Stomach (tissue), 9 donors: ENCODE data around the gene BMPR1B. TPM values are rescaled to one million over a fixed set of nuclear protein-coding genes. Genes with fewer than 3 reads are reported as not detected.
"Not testable (repeated sequence)": the region's sequence is repeated elsewhere in the genome, so short reads cannot be mapped to it uniquely, and the experiment has no call there.

Experiments
- DNase-seq, 2 donors: peaks; one replicate each; pipeline versions ENCODE4 v3.0.0 to v3.0.0-alpha.2; 2013 to 2019
- H3K27ac ChIP-seq, 5 donors: fragments of 200-600 bp in 4 of 5; sonication (generic) in 4 of 5; one replicate each; pipeline ENCODE4 v1.5.1; 2013 to 2019; ENCODE audit warnings: mild to moderate bottlenecking in 1 of 5, moderate library complexity in 1 of 5
- H3K27me3 ChIP-seq, 3 donors: fragments of 200-600 bp; sonication (generic); one replicate each; pipeline ENCODE4 v1.5.1; 2017 to 2019; ENCODE audit warnings: mixed run types in 1 of 3
- H3K36me3 ChIP-seq, 4 donors: fragments of 200-600 bp; sonication (generic); 1 replicate in 3 of 4; 2 replicates in 1 of 4; pipeline ENCODE4 v1.5.1; 2016 to 2019
- H3K4me1 ChIP-seq, 4 donors: fragments of 200-600 bp; sonication (generic); one replicate each; pipeline ENCODE4 v1.5.1; 2016 to 2019
- H3K4me3 ChIP-seq, 4 donors: fragments of 200-600 bp; sonication (generic) in 3 of 4; one replicate each; pipeline ENCODE4 v1.5.1; 2016 to 2019; ENCODE audit warnings: mild to moderate bottlenecking in 1 of 4
- H3K9me3 ChIP-seq, 4 donors: fragments of 200-600 bp; sonication (generic); one replicate each; pipeline ENCODE4 v1.5.1; 2016 to 2019
- EP300 ChIP-seq: sonication (generic); formaldehyde crosslinking; IDR thresholded peaks from one replicate; pipeline ENCODE4 v1.6.1; 2017; ENCODE audit warnings: antibody characterized with exemption
- POLR2A ChIP-seq, 4 donors: fragments of 450-650 bp; IDR thresholded peaks; one replicate each; pipeline ENCODE4 v1.6.1; 2016; ENCODE audit warnings: antibody characterized with exemption in 4 of 4, control low read depth in 2 of 4, mild to moderate bottlenecking in 1 of 4, moderate library complexity in 1 of 4
- POLR2AphosphoS5 ChIP-seq, 3 donors: sonication (generic); formaldehyde crosslinking; IDR thresholded peaks; one replicate each; pipeline ENCODE4 v1.6.1; 2016; ENCODE audit warnings: antibody characterized with exemption in 3 of 3
- WGBS, 5 donors: extraction: QIAGEN DNeasy Blood & Tissue Kit in 3 of 5; methylation state at CpG; one replicate each; pipeline versions ENCODE4 v1.1.5 to v1.1.7; 2013 to 2018; 5-methylcytosine and 5-hydroxymethylcytosine counted together
- intact Hi-C: fragments of 100-400 bp; cut with DNase I; formaldehyde crosslinking; loops from one replicate; pipeline ENCODE4 v1.15.1; 2023; ENCODE audit warnings: low total_unique reads
- polyA plus RNA-seq, 3 donors: library from polyadenylated mRNA; stranded (reverse); fragments of 200-250 nt; gene quantifications; one replicate each; pipeline ENCODE4 v1.2.3, GENCODE V29; 2013
- total RNA-seq, 5 donors: library from RNA; depleted of rRNA; stranded (reverse); fragments of >200 nt; gene quantifications; one replicate each; pipeline versions ENCODE4 v1.1.0 to v1.2.3, GENCODE V29; 2014 to 2016
- TF ChIP-seq, protein P1 (sequence below), 7 experiments: fragments of 450-650 bp in 4 of 7; fragments of 200-600 bp in 3 of 7; sonication (generic) in 3 of 7; IDR thresholded peaks; one replicate each; pipeline ENCODE4 v1.5.1; 2016 to 2019; ENCODE audit warnings: antibody characterized with exemption in 7 of 7, control low read depth in 2 of 7, mild to moderate bottlenecking in 1 of 7
- donor health status: healthy with polysubstance abuse.
- donor health status: Bipolar disorder and iron deficiency.
- donor health status: healthy.

The BMPR1B gene
- total and polyA plus RNA-seq, 8 donors: 0.37 to 29.8 (median 1.5) TPM; not detected in 1

DNA sequence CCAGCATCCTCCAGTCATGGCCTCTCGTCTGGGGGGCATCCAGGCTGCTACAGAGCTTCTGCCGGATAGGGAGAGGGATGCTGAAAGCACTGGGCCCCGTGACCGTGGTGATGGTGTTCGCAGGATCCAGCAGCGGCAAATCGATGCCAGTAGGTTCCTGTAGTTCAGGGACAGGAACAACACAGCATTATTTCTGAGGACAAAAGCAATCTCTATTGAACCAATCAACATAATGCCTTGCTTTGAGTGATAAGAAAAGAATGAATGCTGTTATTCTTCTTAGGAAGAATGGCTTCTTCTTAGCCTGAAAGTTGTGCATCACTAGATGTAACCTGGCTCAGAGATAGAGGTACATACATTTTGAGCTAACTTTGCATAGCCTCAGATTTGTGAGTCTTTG is 412.4 kb downstream of the BMPR1B start:
- Histone ChIP-seq H3K4me1 (no peaks in the 10 kb centered on the region), H3K36me3 (no peaks in the 10 kb centered on the region), H3K27me3 (no peaks in the 10 kb centered on the region), H3K9me3 (no peaks in the 10 kb centered on the region), H3K4me3 (no peak overlapping the region), H3K27ac (no peak overlapping the region)
- intact Hi-C loops: no loop called here
- DNase-seq: no peak
- 85 to 93% (median 92%) methylated on average over 7 of the region's 7 CpGs for WGBS, 5 donors
- no peak for TF ChIP-seq POLR2AphosphoS5 (IDR thresholded peaks at IDR 0.05)
- TF ChIP-seq EP300: no peak
- TF ChIP-seq, protein P1, sequence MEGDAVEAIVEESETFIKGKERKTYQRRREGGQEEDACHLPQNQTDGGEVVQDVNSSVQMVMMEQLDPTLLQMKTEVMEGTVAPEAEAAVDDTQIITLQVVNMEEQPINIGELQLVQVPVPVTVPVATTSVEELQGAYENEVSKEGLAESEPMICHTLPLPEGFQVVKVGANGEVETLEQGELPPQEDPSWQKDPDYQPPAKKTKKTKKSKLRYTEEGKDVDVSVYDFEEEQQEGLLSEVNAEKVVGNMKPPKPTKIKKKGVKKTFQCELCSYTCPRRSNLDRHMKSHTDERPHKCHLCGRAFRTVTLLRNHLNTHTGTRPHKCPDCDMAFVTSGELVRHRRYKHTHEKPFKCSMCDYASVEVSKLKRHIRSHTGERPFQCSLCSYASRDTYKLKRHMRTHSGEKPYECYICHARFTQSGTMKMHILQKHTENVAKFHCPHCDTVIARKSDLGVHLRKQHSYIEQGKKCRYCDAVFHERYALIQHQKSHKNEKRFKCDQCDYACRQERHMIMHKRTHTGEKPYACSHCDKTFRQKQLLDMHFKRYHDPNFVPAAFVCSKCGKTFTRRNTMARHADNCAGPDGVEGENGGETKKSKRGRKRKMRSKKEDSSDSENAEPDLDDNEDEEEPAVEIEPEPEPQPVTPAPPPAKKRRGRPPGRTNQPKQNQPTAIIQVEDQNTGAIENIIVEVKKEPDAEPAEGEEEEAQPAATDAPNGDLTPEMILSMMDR (IDR thresholded peaks at IDR 0.05): no peak
- TF ChIP-seq POLR2A (IDR thresholded peaks at IDR 0.05): no peak

DNA sequence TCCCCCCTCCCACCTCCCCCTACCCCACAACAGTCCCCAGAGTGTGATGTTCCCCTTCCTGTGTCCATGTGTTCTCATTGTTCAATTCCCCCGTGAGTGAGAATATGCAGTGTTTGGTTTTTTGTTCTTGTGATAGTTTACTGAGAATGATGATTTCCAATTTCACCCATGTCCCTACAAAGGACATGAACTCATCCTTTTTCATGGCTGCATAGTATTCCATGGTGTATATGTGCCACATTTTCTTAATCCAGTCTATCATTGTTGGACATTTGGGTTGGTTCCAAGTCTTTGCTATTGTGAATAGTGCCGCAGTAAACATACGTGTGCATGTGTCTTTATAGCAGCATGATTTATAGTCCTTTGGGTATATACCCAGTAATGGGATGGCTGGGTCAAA is 413.6 kb downstream of the BMPR1B start:
- H3K4me3 ChIP-seq, H3K9me3 ChIP-seq, H3K27ac ChIP-seq, H3K4me1 ChIP-seq, intact Hi-C loops, H3K36me3 ChIP-seq, DNase-seq, H3K27me3 ChIP-seq: not testable (repeated sequence)
- 87 to 100% (median 96%) methylated on average over 1 of the region's 3 CpGs for WGBS, 5 donors

DNA sequence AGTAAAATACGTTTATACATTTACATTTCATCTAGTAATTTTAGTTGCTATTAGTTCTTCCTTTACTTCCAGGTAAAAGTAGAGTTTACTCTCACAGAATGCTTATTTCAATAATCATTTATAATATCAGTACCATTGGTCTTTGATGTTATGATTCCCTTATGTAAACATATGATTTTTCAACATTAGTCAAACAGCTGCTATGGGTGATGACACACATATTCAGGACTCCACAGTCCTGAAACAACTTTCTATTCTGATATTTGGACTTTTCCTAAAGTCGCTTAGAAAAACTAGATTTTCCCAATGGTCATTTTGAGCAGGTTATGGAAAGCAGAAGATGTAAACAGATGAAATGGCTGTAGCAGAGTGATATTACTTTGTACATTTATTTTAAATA is 421.2 kb downstream of the BMPR1B start:
- no peaks in the 10 kb centered on the region for H3K9me3 ChIP-seq
- DNase-seq: no peak
- no peak overlapping the region for H3K27ac ChIP-seq
- H3K27me3 ChIP-seq: no peaks in the 10 kb centered on the region
- TF ChIP-seq EP300 (no peak), POLR2A (IDR thresholded peaks at IDR 0.05) (no peak), POLR2AphosphoS5 (IDR thresholded peaks at IDR 0.05) (no peak)
- TF ChIP-seq, protein P1 (IDR thresholded peaks at IDR 0.05): no peak
- no peaks in the 10 kb centered on the region for H3K4me1 ChIP-seq
- H3K36me3 ChIP-seq: peaks cover 0 to 13% (median 0%) of the 10 kb centered on the region in 4 donors
- intact Hi-C loops: no loop called here
- 75 to 89% (median 77%) methylated on average over 2 of the region's 2 CpGs for WGBS, 5 donors
- no peak overlapping the region for H3K4me3 ChIP-seq

DNA sequence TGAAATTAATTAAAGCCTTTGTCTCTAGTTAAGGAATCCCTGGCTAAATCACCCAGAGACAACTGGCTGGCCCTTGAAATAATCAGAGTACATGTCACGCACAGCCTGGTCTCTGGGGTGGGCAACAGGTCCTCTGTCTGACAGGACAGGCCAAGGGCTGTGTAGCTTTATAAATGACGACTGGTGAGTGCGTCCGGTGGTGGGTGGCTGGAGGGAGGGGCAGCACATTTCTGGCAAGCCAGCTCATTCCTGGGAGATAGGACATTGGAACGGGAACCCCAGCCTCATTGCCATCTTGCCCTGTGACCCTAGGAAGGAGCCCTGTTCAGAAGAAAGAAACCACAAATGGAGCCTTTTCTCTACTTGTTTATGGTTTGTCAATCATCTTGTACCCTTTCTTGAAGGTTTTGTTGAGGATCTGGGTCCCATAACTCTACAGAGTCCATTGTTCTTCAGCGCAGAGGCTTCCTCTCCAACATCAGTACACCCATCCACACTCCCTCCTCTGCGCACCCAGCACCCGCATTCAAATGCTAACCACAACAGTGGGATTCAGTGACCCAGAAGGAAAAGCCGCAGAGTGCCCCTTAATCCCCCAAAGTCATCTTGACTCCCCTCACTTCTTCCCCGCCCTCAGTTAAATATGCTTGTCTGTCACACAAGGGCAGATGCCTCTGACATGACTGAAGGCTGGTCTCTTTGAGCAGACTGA is 422.9 kb downstream of the BMPR1B start:
- Histone ChIP-seq H3K4me3 (no peak overlapping the region), H3K9me3 (no peaks in the 10 kb centered on the region), H3K4me1 (no peaks in the 10 kb centered on the region), H3K36me3 (peaks cover 0 to 13% (median 0%) of the 10 kb centered on the region in 4 donors), H3K27me3 (no peaks in the 10 kb centered on the region), H3K27ac (no peak overlapping the region)
- intact Hi-C loops: no loop called here
- TF ChIP-seq EP300: no peak
- no peak for TF ChIP-seq POLR2A (IDR thresholded peaks at IDR 0.05)
- TF ChIP-seq, protein P1 (IDR thresholded peaks at IDR 0.05): no peak
- TF ChIP-seq POLR2AphosphoS5 (IDR thresholded peaks at IDR 0.05): no peak
- no peak for DNase-seq
- WGBS, 5 donors: 69 to 85% (median 81%) methylated on average over 10 of the region's 10 CpGs
